ENCODE measurements around the gene PPP2R5E. TPM values are rescaled to one million over a fixed set of nuclear protein-coding genes. Genes with fewer than 3 reads are reported as not detected.

Gene PPP2R5E
- total and polyA plus RNA-seq, 2 donors (not counting 3 experiments of a cell fraction or from before 2014, with no cell fraction given) = 4.9 to 52.5 TPM

GRCh38 chr14:63435204-63435603 lies 108.0 kb downstream of the PPP2R5E start:
- BruUV-seq (replicated peaks) = no TSS peak
- no peak overlapping the region for H3K4me3 ChIP-seq (replicated peaks in 1 of 3; ENCODE audit: insufficient read depth in 1 of 3, low read depth in 1 of 3, low read length in 3 of 3)
- no peaks in the 10 kb centered on the region for H4K20me1 ChIP-seq (replicated peaks; ENCODE audit: control insufficient read depth, extremely low read depth, insufficient read depth, low read length)
- H3K27ac ChIP-seq (ENCODE audit: insufficient read depth, low read depth, low read length) = no peak overlapping the region
- H3K9me3 ChIP-seq (replicated peaks; ENCODE audit: control insufficient read depth, insufficient read depth, low read length) = no peaks in the 10 kb centered on the region
- no peak overlapping the region for H3K4me2 ChIP-seq (ENCODE audit: insufficient read depth, low read length)
- peaks cover 12% of the 10 kb centered on the region for H3K4me1 ChIP-seq (ENCODE audit: control insufficient read depth, extremely low read depth, insufficient read depth, low read length)
- FAIRE-seq (no peak), DNase-seq (ENCODE audit: low read depth, low spot score) (no peak)
- POLR2A ChIA-PET = no interaction called here
- H3K79me2 ChIP-seq (ENCODE audit: control insufficient read depth, insufficient read depth, low read length) = peaks cover 35% of the 10 kb centered on the region
- CTCF ChIA-PET = no interaction called here
- no peaks in the 10 kb centered on the region for H3K27me3 ChIP-seq (ENCODE audit: control insufficient read depth in 2 of 2, insufficient read depth in 2 of 2, low read length in 2 of 2)
- no peak overlapping the region for H2AFZ ChIP-seq (ENCODE audit: low read depth, low read length)
- no peak for TF ChIP-seq CTCF (IDR thresholded peaks at IDR 0.05; ENCODE audit: extremely low read depth in 1 of 2, insufficient read depth in 1 of 2, low read depth in 1 of 2, low read length in 2 of 2)
- TF ChIP-seq JUN (IDR thresholded peaks at IDR 0.05; ENCODE audit: borderline replicate concordance, insufficient read depth, insufficient read length, low read depth) = no peak
- no peak for TF ChIP-seq MAX (IDR thresholded peaks at IDR 0.05; ENCODE audit: insufficient read depth, insufficient read length)
- TF ChIP-seq POLR2A (IDR thresholded peaks at IDR 0.05; ENCODE audit: low read depth, low read length) = no peak
- TF ChIP-seq FOS (IDR thresholded peaks at IDR 0.05; ENCODE audit: borderline replicate concordance, insufficient read depth, low read length) = no peak
- TF ChIP-seq EZH2 (IDR thresholded peaks at IDR 0.05; ENCODE audit: borderline replicate concordance, low read depth, low read length, severe bottlenecking) = no peak
- TF ChIP-seq GATA2 (IDR thresholded peaks at IDR 0.05; ENCODE audit: insufficient read depth, insufficient read length, low read depth, low read length) = no peak
- no peak for TF ChIP-seq POLR2AphosphoS5 (IDR thresholded peaks at IDR 0.05; ENCODE audit: insufficient read depth, low read depth, low read length)
- no peak for TF ChIP-seq MYC (IDR thresholded peaks at IDR 0.05; ENCODE audit: low read depth, low read length)
- intact Hi-C loops (cut with micrococcal nuclease) = loop anchor here (5.0 kb wide), 1 partner anchor 107 kb away; the partner anchor contains the start of gene PPP2R5E
- dilution Hi-C loops (cut with MboI; ENCODE audit: extremely low pct_ligation_motif_present, low sequenced_read_pairs) = no loop called here
- H3K9ac ChIP-seq (replicated peaks; ENCODE audit: extremely low read depth, insufficient read depth, low read length) = no peak overlapping the region
- no peaks in the 10 kb centered on the region for H3K9me1 ChIP-seq (replicated peaks; ENCODE audit: control insufficient read depth, extremely low read depth, insufficient read depth, low read length)
- no peaks in the 10 kb centered on the region for H3K36me3 ChIP-seq (ENCODE audit: control insufficient read depth in 2 of 2, extremely low read depth in 1 of 2, insufficient read depth in 2 of 2, low read length in 2 of 2)

Measured in endothelial cell of umbilical vein (primary cell).